HG02840 (cell line): ENCODE data around the gene SGCD.
"Not testable (repeated sequence)": the region's sequence is repeated elsewhere in the genome, so short reads cannot be mapped to it uniquely, and the experiment has no call there.

Experiments used
- ATAC-seq: cut with Tn5 transposase; IDR thresholded peaks from one replicate; pipeline ENCODE4 v1.9.1; 2021; ENCODE audit warnings: mild to moderate bottlenecking, moderate library complexity, moderate number of reproducible peaks; ENCODE audit not compliant: unreplicated experiment, low FRiP score

Gene SGCD

DNA sequence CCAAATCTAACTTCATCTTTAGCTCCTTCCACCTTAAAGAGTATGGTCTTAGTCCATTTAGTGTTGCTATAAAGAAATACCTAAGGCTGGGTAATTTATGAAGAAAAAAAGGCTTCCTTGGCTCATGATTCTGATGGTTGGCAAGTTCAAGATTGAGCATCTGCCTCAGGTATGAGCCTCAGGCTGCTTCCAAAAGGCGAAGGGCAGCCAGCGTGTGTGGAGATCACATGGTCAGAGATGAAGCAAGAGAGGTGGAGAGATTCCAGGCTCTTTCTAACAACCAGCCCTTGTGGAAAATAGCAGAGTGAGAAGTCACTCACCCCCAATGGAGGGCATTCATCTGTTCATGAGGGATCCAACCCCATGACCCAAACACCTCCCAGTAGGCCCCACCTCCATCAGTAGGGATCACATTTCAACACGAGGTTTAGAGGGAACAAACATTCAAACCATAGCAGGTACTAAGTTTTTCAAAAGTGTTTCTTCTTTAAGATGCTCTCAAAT lies 225.9 kb downstream of the SGCD start:
- ATAC-seq: no peak

DNA sequence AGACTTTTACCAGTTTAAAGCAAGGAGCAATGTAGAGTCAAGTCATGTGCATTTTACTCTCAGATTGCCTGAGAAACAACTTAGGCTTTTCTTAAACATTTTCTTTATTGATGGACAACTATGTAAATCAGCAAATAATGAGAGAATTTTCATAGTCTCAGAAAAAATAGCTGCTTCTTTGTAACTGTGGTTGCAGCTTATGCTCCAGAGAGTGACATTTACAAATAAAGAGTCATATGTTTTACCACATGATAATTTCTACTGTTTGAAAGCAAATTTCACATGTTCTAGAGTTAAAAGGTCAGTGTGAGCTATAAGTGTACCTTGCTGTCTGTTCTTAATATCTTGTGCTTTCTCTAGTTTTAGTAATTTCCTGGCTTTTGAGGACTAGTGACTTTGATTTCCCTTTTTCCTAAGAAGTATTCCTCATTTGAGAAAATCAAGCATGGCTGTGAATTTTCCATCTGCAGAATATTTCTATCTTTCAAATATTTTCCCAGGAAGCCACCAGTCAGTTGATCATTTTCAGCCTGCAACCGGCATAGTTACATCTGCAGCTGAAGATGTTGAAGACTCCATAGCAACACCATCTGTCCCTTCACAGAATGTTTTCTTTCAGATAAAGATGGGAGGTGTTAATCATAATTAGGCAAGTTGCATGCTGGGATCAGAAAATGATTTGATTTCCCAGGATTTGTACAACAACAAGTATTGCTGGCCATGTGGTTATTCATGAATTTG lies 229.9 kb downstream of the SGCD start:
- no peak for ATAC-seq

DNA sequence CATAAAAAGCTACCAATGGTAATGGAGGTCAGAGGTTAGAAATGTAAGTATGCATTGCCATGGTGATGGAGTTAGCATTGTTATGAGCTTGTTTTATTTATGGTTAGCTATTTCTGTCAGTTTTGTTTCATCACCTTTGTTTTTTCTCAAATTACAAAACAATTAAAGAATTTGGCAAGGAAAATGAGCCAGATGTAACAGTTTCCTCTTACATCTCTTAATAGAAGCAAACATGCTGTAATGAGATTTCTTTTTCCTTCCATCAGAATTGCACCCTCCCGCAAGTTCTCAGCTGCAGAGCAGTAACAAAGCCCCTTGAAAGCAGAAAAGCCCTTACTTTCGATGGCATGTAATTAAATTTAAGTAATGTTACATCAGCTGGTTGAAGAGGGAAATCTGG lies 233.0 kb downstream of the SGCD start:
- no peak for ATAC-seq

DNA sequence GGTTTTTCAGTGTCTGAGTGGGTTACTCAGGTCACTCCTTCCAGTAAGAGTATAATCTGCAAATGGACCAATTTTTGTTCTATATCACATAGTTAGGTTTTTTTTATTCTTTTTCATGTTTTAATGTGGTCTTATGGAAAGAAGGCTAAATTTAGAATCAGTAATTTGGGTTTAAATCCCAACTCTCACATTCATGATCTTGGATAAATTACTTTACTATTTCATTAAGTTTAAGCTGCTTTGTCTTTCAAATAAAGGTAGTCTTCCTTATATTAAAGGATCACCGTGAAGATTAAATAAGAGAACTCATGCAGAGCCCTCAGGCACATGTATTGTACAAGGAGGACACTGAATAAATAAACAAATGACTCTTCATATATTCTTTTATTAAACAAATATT lies 234.7 kb downstream of the SGCD start:
- ATAC-seq: no peak

DNA sequence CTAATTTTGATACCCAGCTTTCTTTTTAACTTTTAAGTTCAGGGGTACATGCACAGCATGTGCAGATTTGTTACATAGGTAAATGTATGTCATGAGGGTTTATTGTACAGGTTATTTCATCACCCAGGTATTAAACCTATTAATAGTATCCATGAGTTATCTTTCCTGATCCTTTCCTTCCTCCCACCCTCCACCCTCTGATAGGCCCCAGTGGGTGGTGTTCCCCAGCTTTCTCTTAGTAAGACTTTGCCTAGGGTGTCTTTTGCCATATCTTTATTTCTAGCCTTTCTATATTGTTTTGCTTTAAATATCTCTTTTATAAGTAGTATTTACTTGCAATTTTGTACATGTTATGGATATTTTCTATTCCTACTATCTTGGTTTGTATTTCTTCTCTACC lies 243.7 kb downstream of the SGCD start:
- no peak for ATAC-seq

DNA sequence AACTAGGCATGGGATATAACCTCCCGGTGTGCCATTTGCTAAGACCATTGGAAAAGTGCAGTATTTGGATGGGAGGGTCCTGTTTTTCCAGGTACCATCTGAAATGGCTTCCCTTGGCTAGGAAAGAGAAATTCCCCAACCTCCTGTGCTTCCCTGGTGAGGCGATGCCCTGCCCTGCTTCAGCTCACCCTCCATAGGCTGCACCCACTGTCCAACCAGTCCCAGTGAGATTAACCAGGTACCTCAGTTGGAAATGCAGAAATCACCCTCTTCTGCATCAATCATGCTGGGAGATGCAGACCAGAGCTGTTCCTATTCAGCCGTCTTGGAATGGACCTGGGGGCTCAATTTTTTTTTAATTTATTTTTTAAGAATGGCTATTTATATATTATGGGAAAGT lies 254.8 kb downstream of the SGCD start:
- no peak for ATAC-seq

DNA sequence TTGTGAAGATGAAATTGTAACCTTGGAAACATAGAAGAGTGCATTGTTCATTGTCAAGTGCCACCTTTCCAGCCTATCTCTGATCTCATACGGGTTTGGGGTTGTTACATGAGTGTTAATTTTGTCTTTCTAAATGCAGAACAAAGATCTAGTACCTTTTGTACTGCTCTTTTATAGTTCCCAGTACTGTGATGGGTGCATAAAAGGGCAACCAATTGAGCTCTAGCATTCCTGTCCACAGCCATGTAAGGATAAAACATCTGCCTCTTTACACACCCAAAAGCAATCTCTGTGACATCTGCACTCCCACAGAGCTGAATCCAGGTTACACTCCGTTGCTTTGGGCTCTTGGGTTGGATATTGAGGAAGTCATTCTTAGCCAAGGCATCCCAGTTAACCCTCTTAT lies 255.2 kb downstream of the SGCD start:
- ATAC-seq: no peak

DNA sequence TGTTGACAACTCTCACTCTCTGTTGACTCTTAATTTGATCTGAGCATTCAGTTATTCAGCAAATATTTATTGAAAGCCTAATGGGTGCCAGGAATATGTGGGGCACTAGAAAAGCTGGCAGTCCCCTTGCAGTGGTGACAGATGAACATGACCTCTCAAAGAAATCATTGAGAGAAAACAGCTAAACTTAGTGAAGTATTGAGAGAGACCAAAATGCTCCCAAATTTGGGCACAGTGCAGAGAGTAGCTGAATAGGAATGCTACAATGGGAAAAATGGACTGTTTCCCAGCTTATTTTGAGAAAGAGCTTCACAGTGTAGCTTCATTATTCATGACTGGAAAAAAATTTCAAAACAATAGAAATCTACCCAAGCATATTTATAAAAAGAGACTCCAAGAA lies 257.9 kb downstream of the SGCD start:
- ATAC-seq: no peak

DNA sequence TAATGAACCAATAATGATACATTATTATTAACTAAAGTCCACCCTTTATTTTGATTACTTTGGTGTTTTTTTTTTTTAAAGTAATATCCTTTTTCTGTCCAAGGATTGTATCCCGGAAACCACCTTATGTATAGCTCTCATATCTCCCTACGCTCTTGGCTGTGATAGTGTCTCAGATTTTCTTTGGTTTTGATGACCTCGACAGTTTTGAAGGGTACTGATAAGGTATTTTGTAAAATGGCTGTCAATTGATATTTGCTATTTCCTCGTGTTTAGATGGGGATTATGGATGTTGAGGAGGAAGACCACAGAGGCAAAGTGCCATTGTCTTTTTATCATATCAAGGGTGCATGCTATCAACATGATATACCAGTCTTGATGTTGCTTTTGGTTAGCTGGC lies 259.0 kb downstream of the SGCD start:
- no peak for ATAC-seq

DNA sequence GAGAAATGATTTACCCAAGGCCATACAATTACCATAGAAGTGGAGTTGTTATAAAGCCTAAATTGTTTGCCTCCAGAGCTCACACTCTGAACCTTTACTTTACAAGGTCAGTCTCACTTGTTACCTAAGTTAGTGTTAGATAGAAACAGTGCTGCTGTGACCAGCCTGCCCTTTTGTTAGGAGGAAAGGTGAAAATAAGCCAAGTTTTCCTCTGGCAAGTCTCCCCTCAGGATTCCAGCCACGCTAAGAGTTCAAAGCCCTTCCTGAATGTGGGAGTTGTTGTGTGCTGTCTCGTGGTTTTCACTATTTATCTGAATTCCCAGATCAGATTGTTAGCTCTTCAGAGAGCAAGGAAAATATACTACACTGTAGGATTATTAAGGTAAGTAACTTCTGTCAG lies 260.0 kb downstream of the SGCD start:
- no peak for ATAC-seq

DNA sequence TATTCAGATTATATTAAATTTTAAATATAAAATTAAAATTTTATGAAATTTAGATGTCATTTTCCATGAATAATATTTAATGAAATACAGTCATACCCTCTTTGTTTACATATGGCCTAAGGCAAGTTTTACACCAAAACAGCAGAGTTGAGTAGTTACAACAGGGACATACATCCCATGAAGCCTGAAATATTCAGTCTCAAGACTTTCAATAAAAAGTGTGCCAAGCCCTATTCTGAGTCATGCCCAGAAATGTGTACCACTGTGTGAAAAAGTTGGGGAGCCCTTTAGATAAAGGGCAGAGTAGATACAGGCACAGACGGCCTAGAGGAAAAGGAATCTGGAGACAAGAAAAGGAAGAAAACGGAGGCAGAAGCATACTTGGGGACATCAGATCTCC lies 261.3 kb downstream of the SGCD start:
- no peak for ATAC-seq

DNA sequence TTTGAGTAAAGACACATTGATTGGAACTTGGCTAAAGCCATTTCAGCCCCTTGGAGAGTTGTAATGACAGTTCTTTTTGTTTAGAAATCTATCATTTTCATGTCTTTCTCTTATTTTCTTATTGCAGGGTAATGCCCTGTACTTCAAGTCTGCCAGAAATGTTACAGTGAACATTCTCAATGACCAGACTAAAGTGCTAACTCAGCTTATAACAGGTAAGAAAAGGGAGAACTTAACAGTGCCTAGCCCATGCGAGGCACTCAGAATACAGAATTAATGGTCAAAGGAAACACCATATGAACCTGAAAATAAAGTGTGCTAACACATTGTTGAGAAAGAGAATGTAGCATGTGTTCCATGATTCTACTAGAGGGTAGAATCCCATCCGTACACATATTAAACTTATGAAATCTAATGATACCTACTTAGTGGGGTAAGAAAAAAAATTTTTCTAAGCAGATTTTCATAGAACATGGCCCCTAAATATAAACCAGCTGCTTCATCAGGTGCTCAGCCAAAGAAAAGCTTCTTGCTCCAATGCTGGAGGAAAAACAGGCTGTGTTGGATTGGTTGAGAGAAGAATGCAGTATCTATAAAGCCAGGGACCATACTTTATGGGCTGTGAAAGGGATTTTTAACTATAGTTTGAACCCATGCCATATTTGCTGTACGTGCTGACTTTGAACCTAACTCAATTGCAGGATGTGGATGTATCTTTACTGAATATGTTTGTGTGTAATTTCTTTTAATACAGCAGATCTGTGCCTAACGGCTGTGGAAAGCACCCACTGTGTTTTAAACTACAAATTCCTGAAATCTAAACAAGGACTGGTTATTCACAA lies 262.4 kb downstream of the SGCD start:
- no peak for ATAC-seq

DNA sequence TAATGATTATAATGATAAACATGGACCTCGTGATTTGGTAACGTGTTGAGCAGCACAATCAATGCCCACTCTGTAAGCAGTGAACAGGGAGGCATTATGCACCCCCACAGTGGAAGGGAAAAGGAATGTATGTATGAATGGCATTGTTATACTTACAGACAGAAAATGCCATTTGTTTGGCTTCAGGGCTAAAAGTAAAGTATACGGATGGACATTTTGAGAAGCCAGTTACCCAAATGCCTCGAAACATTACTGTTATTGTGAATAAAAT lies 262.9 kb downstream of the SGCD start:
- no peak for ATAC-seq

DNA sequence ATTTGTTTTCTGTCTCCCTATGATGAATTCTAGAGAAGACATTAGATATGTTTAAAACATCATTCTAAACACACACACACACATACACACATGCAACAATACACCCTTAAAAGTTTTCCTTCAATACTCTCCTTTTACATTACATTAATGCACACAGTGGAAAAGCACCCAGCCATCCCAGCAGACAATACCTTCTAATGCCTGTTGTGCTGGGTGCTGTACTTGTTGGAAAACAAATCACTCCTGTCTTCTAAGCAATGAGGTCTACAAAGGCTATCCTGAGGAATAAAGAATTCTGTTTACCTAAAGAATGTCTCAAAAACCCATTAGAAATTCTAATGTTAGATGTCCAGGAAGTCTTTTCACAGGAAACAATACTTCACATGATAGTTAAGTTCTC lies 264.0 kb downstream of the SGCD start:
- no peak for ATAC-seq

DNA sequence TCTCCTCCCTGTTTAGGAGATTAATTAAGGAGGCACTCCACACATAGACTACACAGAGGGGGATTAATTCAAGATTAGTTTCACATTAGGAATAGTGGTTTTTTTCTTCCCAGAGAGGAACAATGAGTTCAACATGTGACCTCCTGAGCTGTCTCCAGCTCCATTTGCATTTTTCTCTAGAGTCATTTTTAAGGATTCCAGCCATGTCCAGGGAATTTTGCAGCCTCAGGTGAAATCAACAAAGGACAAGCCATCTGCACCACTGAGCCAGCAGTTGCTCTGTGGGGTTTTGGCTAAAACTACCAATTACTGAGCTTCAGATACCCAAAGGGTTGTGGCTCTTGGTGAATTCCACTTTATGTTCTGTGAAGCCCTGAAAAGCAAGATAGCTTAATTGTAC lies 264.7 kb downstream of the SGCD start:
- ATAC-seq: no peak

DNA sequence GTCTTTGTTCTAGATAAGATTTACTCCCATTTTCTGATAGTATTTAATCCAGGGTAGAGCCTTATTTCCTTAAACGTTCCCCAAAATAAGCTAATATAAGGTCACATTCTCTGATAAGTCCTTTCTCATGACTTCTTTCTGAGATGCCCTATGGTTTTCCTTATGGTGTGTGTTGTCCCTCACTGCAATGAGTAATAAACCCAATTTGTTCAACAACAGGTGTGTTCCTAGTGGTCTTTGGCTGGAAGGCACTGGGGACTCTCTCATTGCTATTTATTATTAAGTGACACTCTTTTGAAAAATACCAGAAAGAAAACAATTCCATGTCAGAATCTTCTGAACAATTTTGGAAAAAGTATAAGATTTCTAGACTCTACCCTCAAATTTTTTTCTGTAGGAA lies 266.6 kb downstream of the SGCD start:
- ATAC-seq: no peak

DNA sequence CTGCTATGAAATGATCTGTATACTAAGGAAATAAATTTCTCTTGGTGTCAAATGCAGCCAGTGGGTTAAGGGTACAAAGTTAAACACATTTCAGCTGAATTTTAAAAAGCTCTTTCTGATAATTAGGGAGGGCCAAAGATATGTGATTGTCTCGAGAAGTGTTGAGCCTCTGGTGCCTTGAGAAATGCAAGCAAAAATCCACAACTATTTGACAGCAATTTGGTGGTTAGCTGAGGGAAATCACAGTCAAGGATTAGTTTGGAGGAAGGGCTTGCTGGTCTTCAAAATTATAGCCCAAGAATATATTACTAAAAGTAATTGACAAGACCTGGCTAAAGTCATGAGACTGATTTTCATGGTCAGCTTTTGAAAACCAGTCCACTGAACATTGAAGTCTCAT lies 267.4 kb downstream of the SGCD start:
- no peak for ATAC-seq

DNA sequence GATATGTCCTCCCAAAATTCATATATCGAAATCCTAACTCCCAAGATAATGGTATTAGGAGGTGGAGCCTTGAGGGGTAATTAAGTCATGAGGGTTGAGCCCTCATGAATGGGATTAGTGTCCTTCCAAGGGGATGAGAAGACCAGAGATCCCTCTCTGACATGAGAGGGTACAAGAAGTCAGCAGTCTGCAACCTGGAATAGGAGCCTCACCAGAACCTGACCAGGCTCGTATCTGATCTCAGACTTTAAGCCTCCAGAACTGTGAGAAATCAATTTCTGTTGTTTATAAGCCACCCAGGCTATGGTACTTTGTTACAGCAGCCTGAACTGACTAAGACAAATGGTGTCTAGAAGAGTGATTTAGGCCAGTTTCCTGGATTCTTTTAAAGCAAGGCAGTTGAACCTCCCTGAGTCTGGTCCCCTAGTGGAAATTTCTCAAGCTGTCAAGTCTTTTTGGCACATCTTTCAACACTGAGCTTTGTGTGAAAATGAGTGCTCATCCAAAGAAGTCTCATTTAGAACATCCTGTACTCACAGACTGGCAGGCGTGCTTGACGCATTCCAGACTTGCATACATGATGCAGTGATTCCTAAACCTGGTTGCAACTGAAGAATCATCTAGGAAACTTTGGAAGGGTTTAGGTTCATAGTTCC lies 268.3 kb downstream of the SGCD start:
- ATAC-seq: no peak

DNA sequence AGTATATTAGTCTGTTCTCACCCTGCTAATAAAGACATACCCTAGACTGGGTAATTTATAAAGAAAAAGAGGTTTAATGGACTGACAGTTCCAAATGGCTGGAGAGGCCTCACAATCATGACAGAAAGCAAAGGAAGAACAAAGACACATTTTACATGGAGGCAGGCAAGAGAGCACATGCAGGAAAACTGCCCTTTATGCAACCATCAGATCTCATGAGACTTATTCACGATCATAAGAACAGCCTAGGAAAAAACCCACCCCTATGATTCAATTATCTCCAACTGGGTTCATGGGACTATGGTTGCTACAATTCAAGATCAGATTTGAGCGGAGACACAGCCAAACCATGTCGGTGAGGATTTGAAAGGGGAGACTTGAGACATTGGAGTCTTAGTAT lies 270.3 kb downstream of the SGCD start:
- ATAC-seq: no peak

DNA sequence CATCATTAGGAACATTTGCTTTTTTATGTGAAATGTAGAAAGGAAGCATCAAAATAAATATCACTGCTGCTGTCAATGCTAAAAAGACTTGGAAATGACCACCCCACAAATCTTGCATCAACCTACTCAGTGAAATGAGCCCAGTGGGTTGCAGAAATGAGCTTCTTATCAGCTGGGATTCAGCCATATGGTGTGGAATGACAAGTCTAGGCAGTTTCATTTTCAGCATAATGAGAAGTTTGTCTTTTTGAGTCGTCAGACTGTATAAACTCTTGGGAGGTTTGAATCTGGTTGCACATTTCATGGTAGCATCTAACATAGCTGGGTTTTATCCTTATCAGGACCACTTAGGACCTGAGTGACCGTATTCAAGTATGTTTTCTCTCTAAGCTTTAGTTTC lies 272.0 kb downstream of the SGCD start:
- no peak for ATAC-seq

DNA sequence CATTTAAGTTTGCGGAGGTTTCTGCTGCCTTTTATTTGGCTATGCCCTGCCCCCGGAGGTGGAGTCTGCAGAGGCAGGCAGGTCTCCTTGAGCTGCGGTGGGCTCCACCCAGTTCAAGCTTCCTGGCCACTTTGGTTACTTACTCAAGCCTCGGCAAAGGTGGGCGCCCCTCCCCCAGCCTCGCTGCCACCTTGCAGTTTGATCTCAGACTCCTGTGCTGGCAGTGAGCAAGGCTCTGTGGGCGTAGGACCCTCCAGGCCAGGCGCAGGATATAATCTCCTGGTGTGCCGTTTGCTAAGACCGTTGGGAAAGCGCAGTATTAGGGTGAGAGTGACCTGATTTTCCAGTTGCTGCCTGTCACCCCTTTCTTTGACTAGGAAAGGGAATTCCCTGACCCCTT lies 283.6 kb downstream of the SGCD start:
- not testable (repeated sequence) for ATAC-seq

DNA sequence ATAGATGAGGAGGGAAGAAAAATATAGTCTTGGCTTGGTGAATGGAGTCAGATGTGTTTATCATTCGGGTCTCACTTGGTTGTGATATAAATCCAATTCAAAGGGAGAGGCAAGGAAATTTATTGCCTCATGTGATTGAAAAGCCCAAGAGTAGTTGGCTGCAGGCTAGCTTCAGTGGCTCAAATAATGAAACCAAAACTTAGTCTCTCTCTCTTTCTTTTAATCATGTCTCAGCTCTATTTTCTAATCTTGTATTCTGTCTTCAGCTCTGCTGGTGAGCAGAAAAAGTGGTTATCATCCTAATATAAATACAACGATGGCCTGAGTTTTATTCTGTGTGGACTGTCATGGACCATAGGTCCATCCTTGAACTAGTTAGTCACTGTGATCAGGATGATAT lies 288.9 kb downstream of the SGCD start:
- no peak for ATAC-seq
